Stimulated activated CD4-positive, alpha-beta T cell treated with anti-CD3 and anti-CD28 coated beads, Interleukin-4, amount 100 ng/mL, for 1 hour (primary cell): ENCODE measurements around the gene RO60.
"Not testable (repeated sequence)": the region's sequence is repeated elsewhere in the genome, so short reads cannot be mapped to it uniquely, and the experiment has no call there.

ENCODE experiments used
- DNase-seq: peaks from one replicate; pipeline ENCODE4 v3.0.0-alpha.2; 2020

The RO60 gene

GRCh38 chr1:193059282-193060114 is at the start of gene RO60, which contains the start of gene UCHL5:
Gene RO60 (plus strand): TSS chr1:193059612. CDS start chr1:193069055, 9,443 bp downstream.
Gene UCHL5 (minus strand): TSS chr1:193059360. CDS start chr1:193059260, 100 bp downstream.
- DNase-seq = peak; percentile 93

GRCh38 chr1:193011406-193011805 is 48.0 kb upstream of the RO60 start:
- DNase-seq = no peak

DNA sequence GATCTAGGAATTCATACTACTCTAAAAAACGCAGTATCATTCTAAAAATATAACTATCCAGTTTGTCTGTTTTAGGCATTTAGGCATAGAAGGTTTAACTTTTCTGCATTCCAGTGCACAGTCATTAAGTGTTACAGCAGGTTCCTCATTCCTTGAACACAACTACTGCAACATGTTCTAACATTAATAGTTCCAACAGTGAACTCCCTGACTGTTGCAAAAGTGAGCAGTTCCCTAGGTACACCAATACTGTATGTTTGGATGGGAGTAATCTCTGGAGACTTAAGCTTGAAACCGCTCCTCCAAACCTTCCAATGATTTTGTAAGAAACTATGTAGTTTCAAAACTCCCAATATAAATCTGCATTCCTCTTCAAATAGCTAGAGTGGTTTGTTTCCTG is 46.4 kb upstream of the RO60 start:
- DNase-seq = no peak

DNA sequence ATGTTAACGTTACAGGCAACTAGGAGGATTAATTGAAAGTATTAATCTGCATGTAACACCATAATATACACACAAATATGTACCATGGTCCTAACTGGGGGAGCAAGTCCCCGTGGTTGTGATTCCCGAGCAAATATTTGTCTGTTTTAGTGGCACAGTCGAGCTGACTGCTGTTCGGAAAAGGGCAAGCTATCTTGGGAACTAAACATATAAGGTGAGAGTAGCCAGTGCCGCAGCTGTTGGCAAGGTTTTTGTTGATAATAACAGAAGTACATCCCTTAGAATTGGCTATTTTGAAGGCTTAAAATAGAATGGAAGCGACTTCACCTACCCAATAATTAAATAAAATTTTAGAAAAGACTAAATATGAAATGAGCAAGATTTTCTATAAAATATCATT is 45.7 kb upstream of the RO60 start:
- DNase-seq = no peak

DNA sequence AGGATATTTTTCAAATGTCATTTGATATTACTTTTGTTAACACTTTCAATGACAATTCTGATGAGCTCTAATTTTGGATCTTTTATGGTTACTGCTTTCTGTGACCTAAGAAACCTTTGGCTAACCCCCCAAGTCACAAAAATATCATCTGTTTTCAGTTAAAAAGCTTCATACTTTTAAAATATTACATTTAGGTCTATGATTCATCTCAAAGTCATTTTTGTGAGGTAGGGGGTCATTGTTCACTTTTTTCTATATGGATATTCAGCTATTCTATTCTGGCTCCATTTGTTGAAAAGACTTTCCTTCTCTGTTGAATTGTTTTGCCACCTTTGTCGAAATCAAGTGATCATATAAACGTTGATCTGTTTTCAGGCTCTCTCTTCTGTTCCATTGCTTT is 45.0 kb upstream of the RO60 start:
- DNase-seq = no peak

GRCh38 chr1:193016788-193017187 is 42.6 kb upstream of the RO60 start:
- DNase-seq = no peak

DNA sequence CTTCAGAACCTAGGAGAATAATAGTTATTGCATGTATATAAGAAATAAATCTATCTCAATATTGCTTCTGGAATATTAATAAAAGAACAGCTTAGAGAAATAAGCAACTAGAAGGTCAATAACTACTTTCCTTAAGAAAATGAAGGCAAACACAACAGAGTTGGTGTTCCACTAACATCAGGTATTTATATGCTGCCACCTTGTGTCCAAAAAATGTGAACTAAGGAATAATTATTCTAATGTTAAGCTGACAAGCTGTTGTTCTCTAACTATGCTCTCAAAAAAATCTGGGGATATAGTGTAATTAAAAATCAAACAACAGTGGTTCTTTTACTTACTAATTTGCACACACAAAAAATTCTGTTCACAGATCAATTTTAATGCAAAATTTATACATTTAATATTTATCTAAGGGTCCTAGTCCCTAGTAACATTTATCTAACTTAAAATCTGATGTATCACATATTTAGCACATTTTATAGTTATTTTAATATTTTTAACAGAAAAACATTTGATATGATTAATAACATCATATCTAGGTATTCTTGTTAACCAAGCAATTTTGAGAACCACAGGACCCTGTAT is 39.9 kb upstream of the RO60 start:
- no peak for DNase-seq

GRCh38 chr1:193025218-193025617 is 34.2 kb upstream of the RO60 start:
- no peak for DNase-seq

- no peak for DNase-seq
These were observed 29.1 kb upstream of the RO60 start for GRCh38 chr1:193030280-193030679.

DNA sequence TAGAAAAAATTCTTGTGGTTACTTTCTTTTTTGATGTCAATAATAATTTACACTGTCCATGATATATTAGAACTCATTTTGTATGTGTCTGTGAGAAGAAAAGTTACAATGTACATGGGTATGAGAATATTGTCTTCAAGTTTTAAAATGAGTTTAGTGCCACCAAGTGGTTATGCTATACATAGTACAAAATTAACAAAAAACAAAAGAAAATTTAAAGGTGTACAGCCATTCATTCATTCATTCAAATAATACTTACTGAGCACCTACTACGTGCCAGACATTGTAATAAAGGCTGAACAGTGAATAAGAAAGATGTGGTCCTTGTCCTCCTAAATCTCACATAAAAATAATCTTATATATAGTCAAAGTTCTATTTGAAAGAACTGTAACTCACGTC is 28.0 kb upstream of the RO60 start:
- DNase-seq = no peak

GRCh38 chr1:193032643-193033427 is 26.6 kb upstream of the RO60 start:
- not testable (repeated sequence) for DNase-seq

- no peak for DNase-seq
These were observed 25.8 kb upstream of the RO60 start for GRCh38 chr1:193033610-193034009.

GRCh38 chr1:193036337-193037047 is 22.9 kb upstream of the RO60 start:
- DNase-seq = no peak

DNA sequence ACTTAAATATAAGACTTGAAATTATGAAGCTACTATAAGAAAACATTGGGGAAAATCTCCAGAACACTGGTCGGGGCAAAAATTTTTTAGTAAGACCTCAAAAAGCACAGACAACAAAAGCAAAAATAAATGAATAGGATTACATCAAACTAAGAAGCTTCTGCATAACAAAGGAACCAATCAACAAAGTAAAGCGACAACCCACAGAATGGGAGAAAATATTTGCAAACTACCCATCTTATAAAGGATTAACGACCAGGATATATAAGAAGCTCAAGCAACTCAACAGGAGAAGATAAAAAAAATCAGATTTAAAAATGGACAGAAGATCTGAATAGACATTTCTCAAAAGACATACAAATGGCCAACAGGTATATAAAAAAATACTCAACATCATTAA is 19.4 kb upstream of the RO60 start:
- DNase-seq = no peak

- no peak for DNase-seq
These were observed 16.4 kb upstream of the RO60 start for GRCh38 chr1:193042766-193043691.

GRCh38 chr1:193048913-193049312 is 10.5 kb upstream of the RO60 start:
- DNase-seq = not testable (repeated sequence)

GRCh38 chr1:193054169-193054675 is 5.2 kb upstream of the RO60 start:
- DNase-seq = no peak

DNA sequence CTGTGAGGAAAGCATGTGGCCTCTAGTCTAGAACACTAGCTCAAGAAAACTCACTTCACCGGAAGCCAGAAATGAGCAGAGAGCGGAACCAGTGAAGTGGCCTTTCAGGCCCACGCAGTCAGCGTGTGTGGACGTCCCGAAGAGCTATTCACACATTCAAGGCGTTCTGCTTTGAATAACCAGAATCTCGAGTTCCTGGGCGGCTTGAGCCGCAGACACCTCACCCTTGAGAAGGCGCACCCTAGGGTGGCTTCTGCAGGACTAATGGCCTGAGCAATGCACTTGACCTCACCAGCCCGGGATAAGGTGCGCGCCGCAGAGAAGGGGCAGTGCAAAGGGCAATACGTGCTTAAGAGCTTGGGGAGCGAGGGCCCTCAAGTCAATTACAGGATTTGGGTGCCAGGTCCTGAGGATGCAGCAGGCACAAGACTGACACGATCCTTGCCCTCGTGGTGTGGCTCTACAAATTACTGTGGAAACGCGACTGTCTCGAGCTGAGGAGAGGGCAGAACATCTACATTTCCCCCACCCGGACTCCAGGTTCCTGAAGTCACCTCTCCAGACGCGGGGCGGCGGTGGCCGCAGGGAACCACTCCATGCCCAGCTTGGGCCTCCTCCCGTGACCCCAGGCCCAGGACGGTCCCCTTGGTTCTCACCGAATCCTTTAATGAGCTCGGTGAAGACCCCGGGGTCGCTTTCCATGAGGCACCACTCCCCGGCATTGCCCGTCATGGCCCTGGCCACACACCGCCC is 707 bp upstream of the RO60 start:
- DNase-seq = peak; percentile 45

- no peak for DNase-seq
These were observed 647 bp downstream of the RO60 start for GRCh38 chr1:193060115-193060403.

- DNase-seq = no peak
These were observed 994 bp downstream of the RO60 start for GRCh38 chr1:193060406-193060805.

GRCh38 chr1:193060938-193061337 is 1.5 kb downstream of the RO60 start:
- no peak for DNase-seq
